NK-92 (cell line): ENCODE data around the gene JADE1.

Source experiments
- DNase-seq: peaks from one replicate; lab custom pipeline; 2025; ENCODE audit not compliant: unreplicated experiment; lab: John Stamatoyannopoulos, UW

The JADE1 gene

DNA sequence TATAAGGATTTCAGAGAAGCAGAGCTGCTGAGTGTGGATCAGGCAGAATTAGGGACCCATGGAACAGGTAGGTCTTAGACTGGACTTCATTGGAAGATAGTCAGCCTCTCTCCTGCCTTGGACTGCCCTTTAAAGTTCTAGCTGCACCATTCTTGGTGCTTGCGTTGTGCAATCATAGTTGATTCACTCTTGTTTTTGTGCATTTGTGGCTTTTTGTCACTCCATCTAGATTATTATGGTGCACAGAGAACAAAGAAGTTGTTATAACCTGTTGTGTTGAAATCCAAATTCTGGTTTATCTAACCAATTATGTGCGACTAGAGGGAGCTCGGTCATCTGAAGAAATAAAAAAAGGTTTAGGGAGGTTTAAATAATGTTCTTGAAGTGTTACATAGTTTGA lies 59.3 kb downstream of the JADE1 start:
- DNase-seq = no peak

DNA sequence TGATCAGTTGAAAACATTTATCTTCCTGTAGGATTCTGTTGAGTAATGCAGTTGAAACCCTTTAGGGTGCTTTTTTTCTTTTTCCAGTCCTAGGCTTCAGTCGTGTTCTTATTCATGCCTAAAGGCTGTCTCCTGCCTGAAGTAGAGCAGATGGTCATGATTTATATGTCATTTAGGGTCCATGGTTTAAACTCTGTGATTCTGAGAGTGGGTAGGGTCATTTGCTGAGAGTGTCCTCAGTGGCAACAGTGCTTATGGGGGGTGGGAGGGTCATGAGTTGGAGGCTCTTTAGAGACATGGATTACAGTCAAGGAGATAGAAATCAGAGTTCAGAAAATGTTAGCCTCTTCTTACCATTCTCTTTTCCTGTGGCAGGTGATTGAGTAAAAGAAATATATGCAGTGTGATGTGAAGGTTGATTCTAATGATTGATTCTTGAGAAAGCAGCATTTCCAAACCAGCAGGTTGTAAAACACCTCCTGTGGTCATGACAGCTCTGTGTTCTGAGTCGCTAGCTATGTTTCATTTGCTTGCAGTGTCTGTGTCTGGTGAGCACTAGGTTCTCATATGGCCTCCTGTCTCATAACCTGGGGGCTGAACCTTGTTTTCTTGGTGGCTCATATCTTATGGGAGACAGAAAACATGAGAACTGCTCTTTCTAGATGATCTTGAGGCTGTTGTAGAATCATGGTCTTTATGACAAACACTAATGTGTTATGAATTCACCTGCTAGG lies 60.4 kb downstream of the JADE1 start:
- DNase-seq = no peak

DNA sequence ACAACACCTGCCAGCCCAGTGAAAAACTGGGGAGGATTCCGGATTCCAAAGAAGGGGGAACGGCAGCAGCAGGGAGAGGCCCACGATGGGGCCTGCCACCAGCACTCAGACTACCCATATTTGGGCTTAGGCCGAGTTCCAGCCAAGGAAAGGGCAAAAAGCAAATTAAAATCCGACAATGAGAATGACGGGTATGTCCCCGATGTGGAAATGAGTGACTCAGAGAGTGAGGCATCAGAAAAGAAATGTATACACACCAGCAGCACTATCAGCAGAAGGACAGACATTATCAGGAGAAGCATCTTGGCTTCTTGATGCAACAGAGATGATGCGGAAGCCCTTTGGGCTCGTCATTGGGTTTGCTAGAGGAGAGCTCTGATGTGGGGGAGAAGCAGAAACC lies 62.4 kb downstream of the JADE1 start:
- DNase-seq = no peak

DNA sequence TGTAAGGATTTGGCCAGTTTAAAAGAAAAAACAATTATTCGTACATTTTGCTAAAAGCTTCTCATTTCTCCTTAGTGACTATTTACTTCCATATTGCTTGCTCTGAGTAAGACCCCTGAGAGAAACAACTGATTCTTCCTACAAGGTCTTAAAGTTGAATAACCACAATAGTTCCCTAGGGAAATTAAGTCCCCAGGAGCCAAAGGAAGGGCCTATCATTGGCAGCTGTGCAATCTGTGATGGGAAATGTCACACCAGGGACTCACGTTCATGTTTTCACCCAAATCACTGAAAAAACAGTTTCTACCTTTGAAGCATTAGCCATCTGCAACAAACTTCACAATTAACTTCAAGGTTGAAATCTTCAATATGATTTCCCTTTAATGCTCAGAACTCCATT lies 66.7 kb downstream of the JADE1 start:
- no peak for DNase-seq

DNA sequence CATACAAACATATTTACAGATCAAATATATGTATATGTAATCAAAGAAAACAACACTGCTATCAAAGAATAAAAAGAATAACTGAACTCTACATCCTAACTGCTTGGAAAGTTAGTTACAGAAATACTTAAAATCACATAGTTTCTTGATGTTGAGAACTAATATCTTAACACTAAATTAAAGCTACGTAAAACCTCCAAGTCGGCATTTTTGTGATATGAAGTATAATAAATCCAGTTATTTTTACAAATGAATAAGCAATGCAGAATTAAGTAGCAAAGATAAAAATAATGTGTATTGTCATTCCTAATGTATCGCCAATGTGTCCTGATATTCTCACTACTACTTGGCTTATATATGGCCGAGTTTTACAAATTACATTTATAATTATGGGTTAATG lies 68.4 kb downstream of the JADE1 start:
- DNase-seq = no peak

DNA sequence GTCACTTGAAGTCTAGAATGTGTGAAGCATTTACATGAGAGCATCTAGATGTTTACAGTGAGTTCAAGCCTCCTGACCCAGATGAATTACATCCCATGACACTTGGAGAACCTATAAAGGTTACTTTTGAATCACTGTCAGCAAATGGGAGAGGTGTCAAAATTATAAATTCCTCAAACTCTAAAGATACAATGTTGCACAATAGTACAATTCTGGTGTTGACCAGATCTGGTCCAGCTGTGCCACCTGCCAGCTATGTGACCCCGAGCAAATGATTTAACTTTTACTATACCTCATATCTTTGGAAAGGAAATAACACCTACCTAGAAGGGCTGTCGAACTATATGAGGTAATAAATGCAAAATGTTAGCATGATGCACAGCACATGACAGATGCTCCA lies 69.8 kb downstream of the JADE1 start:
- no peak for DNase-seq

DNA sequence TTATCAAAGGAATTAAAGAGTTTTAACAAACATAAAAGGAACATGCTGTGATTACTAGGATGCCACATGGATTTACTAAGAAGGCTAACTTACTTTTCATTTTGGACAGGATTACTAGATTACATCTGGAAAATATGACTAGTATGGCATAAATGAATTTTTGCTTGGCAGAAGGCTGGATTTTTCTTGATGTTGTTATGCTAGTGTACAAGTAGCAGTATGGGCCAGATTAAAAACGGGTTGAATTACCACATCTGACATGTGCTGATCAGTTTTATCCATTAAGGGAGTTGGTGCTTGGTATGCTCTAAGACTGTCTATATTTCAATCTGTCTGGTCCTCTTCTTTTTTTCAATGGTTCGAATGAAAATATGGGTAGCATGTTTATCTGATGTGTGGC lies 70.5 kb downstream of the JADE1 start:
- DNase-seq = no peak

DNA sequence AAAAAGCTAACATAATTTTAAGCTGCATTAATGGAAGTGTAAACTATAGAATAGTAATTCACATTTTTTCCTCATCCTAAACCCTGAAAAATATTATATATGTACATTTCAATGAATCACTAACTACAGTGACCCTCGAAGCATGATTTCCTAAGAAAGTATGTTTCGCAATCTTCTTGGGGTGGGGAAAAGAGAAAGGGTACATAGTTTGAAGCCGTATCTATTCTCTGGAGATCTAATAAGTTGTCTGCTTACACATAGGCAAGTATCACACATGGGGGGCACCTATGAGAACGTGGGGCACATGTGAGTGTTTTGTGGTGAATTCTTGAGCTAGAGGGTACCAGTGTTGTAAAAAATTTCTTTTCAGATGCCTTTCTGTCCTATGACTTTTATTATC lies 71.2 kb downstream of the JADE1 start:
- DNase-seq = no peak

DNA sequence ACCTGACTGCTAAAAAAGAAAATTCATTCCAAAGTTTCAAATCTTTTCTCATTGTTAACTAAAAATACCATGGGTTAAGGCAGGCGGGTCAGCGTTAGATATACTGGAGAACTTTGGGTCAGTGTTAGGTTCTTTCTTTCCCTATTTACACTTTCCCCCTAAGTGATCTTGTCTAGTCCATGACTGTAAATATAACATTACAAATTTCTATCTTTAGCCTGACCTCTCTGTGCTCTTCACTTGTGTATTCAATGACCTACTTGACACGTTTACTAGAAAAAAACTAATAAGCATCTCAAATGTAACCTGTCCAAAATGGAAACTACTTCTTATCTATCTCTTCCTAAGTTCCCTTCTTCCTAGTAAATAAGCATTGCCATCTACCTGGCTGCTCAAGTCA lies 95.3 kb downstream of the JADE1 start:
- DNase-seq = no peak

DNA sequence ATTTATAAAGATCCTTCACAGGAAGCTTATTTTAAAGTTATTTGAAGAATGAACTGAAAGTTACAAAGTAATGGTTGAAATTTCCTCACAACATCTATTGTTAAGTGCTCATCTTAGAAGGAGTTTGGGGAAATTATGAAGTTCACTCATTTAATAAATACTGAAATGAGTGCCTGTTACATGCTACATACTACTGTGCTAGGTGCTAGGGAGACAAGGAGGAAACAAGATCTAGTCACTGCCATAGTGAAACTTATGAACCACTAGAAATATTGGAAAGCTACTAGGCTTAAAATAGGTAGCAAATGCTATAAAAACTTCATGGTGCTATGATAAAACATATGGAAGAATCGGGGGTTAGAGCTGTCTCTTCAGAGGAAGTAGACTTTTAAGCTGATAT lies 97.1 kb downstream of the JADE1 start:
- no peak for DNase-seq

DNA sequence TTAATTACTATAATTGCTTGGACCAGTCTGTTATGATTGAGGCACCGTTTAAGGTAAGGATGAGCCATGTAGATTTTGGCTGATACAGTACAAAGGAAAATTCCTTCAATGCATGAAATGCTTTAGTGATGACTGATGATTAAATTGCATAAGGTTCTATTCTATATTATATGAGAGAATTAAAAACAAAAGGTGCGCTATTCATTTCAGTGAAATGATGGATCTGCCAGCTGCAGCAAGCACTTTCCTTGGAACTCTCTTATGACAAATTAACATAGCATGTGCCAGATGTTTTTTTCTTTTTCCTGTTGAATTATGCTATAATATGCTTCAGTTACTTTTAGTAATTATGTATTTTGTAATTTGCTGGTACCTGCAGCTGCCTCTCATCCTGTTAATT lies 98.5 kb downstream of the JADE1 start:
- no peak for DNase-seq

DNA sequence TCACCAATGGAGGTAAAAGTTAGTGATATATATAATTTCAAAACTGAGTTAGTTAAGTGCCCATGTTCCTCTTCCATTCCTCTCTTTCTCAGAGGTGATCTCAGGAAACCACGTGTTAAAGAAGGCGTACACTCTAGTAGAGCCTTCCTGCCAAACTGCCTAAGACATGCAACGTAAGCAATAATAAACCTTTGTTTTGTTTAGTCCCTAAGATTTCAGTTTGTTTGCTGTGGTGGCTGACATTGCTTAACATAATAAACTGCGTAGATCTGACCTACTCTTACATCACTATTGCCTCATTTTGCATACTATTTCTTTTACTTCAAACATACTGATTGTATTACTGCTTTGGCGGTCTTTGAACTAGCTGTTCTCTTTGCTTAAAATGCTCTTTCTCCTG lies 99.2 kb downstream of the JADE1 start:
- DNase-seq = no peak

DNA sequence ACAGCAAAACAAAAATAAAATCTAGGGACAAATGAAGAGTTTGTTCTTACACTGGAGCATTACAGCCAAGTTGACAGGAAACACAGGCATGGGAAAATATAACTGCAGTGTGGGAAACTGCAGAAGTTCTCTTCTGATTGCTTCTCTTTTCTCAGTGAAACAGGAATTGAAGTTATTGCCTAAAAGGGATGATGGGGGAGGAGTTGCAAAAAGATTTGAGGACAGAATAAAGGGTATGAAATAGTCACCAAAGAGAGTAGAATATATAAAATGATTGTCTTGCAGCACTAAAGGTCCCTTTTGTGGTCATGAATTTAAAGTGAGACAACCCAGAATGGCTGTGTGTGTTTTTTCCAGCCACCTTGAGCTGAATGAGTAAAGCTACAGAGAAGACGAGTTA lies 103.7 kb downstream of the JADE1 start:
- DNase-seq = no peak

DNA sequence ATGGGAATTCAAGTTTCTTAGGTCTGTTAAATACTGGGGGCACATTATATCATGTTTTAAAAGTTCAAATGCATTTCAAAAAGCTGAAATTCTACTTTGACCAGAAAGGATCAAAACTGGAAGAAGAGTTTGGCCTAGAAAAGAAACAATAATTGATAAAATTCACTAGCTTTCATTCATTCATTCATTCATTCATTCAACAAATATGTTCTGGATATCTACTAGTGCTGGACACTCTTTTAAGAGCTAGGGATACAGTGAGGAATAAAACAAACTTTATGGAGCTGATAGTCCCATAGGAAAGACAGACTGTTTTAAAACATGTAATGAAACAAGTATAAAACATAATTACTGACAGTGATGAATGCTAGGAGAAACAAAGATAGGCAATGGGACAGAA lies 106.0 kb downstream of the JADE1 start:
- DNase-seq = no peak

DNA sequence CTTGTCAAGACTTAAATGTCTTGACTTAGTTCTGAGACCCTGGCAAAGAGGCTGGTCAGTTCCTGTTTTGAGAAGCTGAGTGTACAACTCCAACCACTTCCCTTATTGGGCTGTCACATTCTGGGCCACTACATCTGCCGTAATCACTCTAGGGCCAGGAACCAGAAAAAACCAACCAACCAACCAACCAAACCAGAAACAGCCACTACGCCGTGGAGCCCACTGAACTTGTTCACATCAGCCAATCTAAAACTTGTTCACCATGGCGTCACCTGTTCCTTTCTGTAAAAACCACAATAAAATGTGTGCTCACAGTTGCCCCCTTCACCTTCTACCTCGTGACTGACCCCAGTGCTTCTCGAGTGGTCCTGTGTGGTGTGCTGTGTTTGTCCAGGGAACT lies 107.3 kb downstream of the JADE1 start:
- DNase-seq = no peak

DNA sequence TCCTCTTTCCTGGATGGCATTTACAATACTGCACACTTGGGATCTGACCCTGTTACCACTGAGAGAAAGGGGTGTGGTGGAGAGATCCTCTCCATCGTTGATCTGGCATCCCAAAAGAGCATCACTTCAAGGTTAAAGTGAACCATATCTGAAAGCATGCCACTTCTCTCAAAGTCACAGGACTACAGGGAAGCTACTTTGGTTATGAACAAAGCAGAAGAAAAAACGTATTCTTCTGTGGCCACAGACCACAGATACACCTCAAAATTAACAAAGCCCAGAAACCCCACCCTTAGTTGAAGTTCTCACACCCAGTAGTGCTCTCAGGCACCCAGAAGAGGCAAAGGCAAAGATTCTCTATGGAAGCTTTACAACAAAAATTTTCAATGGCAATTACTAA lies 108.3 kb downstream of the JADE1 start:
- DNase-seq = no peak

DNA sequence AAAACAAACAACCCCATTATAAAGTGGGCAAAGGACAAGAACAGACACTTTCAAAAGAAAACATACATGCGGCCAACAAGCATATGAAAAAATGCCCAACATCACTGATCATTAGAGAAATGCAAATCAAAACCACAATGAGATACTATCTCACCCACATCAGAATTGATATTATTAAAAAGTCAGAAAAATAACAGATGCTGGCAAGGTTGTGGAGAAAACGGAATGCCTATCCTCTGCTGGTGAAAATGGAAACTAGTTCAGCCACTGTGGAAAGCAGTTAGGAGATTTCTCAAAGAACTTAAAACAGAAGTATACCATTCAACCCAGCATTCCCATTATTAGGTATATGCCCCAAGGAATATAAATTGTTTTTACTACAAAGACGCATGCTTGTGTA lies 112.5 kb downstream of the JADE1 start:
- no peak for DNase-seq
